ENCODE results near the gene CTRB1. TPM values are rescaled to one million over a fixed set of nuclear protein-coding genes. Genes with fewer than 3 reads are reported as not detected.

CTRB1 gene
- total and polyA plus RNA-seq, 7 experiments from 2014 or later, result not detected

DNA sequence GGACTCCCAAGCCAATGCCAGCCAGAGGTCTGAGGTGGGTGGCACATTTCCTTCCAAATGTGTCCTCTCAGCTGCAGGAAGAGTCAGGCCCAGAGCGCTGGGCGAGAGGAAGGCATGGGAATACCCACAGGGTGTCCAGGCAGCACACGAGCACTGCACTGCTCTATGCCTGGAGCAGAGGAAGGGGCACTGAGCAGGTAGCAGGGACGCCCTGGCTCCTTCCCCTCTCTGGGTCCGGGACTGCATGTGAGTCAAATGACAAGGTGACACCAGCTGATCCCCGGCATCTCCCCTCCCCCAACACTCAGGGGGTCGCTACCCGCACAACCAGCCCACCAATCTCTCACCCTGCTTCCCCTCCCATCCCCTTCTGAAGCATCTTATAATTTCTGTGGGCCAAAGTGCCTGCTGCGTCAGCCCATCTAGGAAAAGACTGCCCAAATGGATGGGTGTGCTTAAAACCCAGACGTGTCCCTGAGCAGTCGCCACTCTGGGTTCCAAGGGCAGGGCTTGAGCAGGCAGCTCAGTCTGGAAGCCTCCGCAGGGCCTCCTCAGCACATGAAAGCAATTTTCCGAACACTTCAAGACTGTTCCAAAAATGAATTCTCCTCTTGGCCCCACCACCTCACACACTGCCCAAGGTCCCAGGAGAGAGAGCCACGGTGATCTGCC, 44.6 kb downstream of the CTRB1 start:
- ChIA-PET CTCF (no interaction called here), POLR2A (no interaction called here)
- DNase-seq (no peak), ATAC-seq (no peak)
- no peaks in the 10 kb centered on the region for H3K36me3 ChIP-seq (ENCODE audit: control insufficient read depth in 2 of 3, insufficient read depth in 3 of 3, low read length in 3 of 3)
- H3K4me3 ChIP-seq (ENCODE audit: low read length), result no peak overlapping the region
- H3K27me3 ChIP-seq (ENCODE audit: control insufficient read depth in 2 of 2, insufficient read depth in 2 of 2, low read length in 2 of 2), result no peaks in the 10 kb centered on the region
- intact Hi-C loops (cut with micrococcal nuclease), result no loop called here
- Mint-ChIP-seq H3K27me3 (peaks cover 32 to 55% (median 52%) of the 10 kb centered on the region in 5 donors), H3K4me1 (peaks cover 0 to 13% (median 13%) of the 10 kb centered on the region in 7 donors), H3K9me3 (peaks cover 0 to 1% (median 0%) of the 10 kb centered on the region in 11 donors), H3K36me3 (no peaks in the 10 kb centered on the region), H3K27ac (no peak overlapping the region), H3K4me3 (peak overlapping the region in 2 of 10 donors; percentile 64 to 81)
- H3K9me3 ChIP-seq (ENCODE audit: control insufficient read depth in 2 of 3, low read length in 3 of 3), result no peaks in the 10 kb centered on the region
- no peaks in the 10 kb centered on the region for H3K4me1 ChIP-seq (ENCODE audit: control insufficient read depth in 2 of 2, insufficient read depth in 2 of 2, low read length in 2 of 2)
- H3K27ac ChIP-seq (ENCODE audit: low read depth, low read length), result no peak overlapping the region

DNA sequence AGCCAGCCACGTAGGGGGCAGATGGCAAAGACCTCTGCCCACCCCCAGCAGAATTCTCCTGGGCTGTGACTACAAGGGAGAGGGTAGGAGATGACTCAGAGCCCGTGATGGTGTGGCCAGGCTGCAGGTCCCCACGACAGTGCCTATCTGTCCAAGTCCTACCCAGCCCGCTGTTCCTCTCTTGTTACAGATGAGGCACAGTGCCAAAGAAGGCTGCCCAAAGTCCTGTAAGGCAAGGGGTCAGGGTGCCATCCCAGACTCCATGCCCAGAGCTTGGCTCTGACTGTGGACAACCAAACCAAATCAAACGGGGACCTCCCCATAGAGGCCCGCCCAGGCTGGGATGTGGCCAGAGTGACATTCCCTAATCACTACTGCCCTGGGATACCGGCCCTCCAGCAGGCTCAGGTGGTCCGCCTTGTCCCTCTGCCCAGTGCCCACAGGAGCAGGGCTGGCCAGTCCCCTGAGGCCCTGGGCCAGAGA, 45.2 kb downstream of the CTRB1 start:
- no peak overlapping the region for H3K27ac ChIP-seq (ENCODE audit: low read depth, low read length)
- H3K9me3 ChIP-seq (ENCODE audit: control insufficient read depth in 2 of 3, low read length in 3 of 3), result no peaks in the 10 kb centered on the region
- POLR2A ChIA-PET, result no interaction called here
- H3K36me3 ChIP-seq (ENCODE audit: control insufficient read depth in 2 of 3, insufficient read depth in 3 of 3, low read length in 3 of 3), result no peaks in the 10 kb centered on the region
- intact Hi-C loops (cut with micrococcal nuclease), result no loop called here
- DNase-seq (no peak), ATAC-seq (no peak)
- Mint-ChIP-seq H3K27ac (no peak overlapping the region), H3K27me3 (peaks cover 32 to 54% (median 51%) of the 10 kb centered on the region in 5 donors), H3K4me3 (peak overlapping the region in 9 of 10 donors; percentile 45 to 86 (median 71)), H3K4me1 (peaks cover 0 to 13% (median 13%) of the 10 kb centered on the region in 7 donors), H3K9me3 (peaks cover 0 to 1% (median 0%) of the 10 kb centered on the region in 11 donors), H3K36me3 (no peaks in the 10 kb centered on the region)
- no peaks in the 10 kb centered on the region for H3K4me1 ChIP-seq (ENCODE audit: control insufficient read depth in 2 of 2, insufficient read depth in 2 of 2, low read length in 2 of 2)
- CTCF ChIA-PET, result no interaction called here
- no peak overlapping the region for H3K4me3 ChIP-seq (ENCODE audit: low read length)
- no peaks in the 10 kb centered on the region for H3K27me3 ChIP-seq (ENCODE audit: control insufficient read depth in 2 of 2, insufficient read depth in 2 of 2, low read length in 2 of 2)

DNA sequence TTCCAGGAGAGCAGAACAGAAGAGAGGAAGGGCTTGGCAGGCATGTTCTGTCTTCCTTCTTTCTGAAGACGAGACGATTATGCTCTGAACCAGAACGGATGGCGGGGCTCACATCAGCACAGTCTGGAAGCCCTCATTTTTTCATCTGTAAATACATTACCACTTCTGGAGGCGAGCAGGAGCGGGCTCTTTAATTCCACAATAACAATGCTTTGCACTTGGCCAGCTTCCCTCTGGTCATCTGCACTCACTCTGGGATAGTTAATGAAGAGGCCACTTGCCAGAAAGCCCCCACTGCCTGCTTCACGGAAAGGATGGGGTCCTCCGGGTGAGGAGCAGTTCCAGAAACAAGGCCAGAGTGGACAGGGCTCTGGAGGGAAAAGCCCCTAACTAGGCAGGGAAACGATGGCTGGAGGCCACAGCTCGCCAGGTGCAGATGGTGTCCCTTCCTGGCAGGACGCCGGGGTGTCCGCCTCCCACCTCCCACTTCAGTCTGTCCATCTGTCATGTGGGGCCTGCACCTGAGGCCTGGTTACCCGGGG, 45.7 kb downstream of the CTRB1 start:
- ATAC-seq (no peak), DNase-seq (no peak)
- no peaks in the 10 kb centered on the region for H3K4me1 ChIP-seq (ENCODE audit: control insufficient read depth in 2 of 2, insufficient read depth in 2 of 2, low read length in 2 of 2)
- peaks cover 0 to 13% (median 13%) of the 10 kb centered on the region in 7 donors for H3K4me1 Mint-ChIP-seq
- H3K27ac ChIP-seq (ENCODE audit: low read depth, low read length), result no peak overlapping the region
- intact Hi-C loops (cut with micrococcal nuclease), result no loop called here
- H3K27me3 ChIP-seq (ENCODE audit: control insufficient read depth in 2 of 2, insufficient read depth in 2 of 2, low read length in 2 of 2), result no peaks in the 10 kb centered on the region
- no peaks in the 10 kb centered on the region for H3K9me3 ChIP-seq (ENCODE audit: control insufficient read depth in 2 of 3, low read length in 3 of 3)
- H3K4me3 ChIP-seq (ENCODE audit: low read length), result no peak overlapping the region
- H3K36me3 Mint-ChIP-seq, result no peaks in the 10 kb centered on the region
- H3K27ac Mint-ChIP-seq, result no peak overlapping the region
- no peaks in the 10 kb centered on the region for H3K36me3 ChIP-seq (ENCODE audit: control insufficient read depth in 2 of 3, insufficient read depth in 3 of 3, low read length in 3 of 3)
- peaks cover 0 to 1% (median 0%) of the 10 kb centered on the region in 11 donors for H3K9me3 Mint-ChIP-seq
- peaks cover 34 to 54% (median 50%) of the 10 kb centered on the region in 5 donors for H3K27me3 Mint-ChIP-seq
- ChIA-PET POLR2A (no interaction called here), CTCF (no interaction called here)
- H3K4me3 Mint-ChIP-seq, result peak overlapping the region in 9 of 10 donors; percentile 45 to 86 (median 71)

DNA sequence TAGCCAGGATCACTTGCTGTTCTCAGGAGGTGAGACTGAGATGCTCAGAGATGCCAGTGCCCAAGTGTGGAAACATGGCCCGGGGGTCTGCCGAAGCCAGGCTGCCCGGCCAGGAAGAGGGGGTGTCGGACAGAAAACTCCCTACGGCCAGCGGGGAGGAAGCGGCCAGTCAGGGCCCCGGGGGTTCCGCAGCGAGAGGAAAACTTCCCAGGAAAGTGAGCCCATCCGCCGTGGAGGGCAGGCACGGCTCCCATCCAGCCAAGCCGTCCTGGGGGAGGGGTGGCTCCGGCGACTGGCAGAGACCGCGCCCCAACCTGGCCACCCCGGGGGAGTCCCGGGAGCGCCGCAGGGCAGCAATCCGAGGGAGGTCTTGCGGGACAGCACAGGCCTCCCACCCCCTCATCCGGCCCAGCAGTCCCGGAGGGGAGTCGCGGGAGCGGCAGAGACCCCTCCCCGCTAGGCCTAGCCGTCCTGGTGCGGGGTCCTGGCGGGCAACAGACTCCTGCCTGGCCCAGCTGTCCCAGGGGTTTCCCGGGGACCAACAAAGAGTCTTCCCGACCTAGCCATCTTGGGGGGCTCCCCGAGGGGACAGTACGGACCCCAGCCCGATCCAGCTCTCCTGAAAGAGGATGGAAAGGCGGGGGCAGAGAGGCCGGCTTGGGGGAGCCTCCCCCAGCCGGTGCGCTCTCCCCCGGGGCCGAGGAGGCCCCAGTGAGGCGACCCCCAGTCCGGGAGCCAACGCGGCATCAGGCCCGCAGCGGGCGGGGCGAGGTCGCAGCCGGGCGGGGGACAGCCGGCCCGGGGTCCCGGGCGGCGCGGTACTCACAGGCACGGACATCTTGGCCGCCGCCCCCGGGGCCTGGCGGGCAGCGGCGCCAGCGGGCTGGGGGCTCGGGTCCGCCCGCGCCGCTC, 46.5 kb downstream of the CTRB1 start:
- H3K4me1 Mint-ChIP-seq, result peaks cover 0 to 13% (median 13%) of the 10 kb centered on the region in 7 donors
- Histone ChIP-seq H3K4me3 (ENCODE audit: low read length) (no peak overlapping the region), H3K9me3 (ENCODE audit: control insufficient read depth in 2 of 3, low read length in 3 of 3) (no peaks in the 10 kb centered on the region), H3K4me1 (ENCODE audit: control insufficient read depth in 2 of 2, insufficient read depth in 2 of 2, low read length in 2 of 2) (no peaks in the 10 kb centered on the region), H3K27ac (ENCODE audit: low read depth, low read length) (no peak overlapping the region), H3K27me3 (ENCODE audit: control insufficient read depth in 2 of 2, insufficient read depth in 2 of 2, low read length in 2 of 2) (no peaks in the 10 kb centered on the region), H3K36me3 (ENCODE audit: control insufficient read depth in 2 of 3, insufficient read depth in 3 of 3, low read length in 3 of 3) (no peaks in the 10 kb centered on the region)
- POLR2A ChIA-PET, result no interaction called here
- H3K27me3 Mint-ChIP-seq, result peaks cover 35 to 56% (median 50%) of the 10 kb centered on the region in 5 donors
- no peaks in the 10 kb centered on the region for H3K36me3 Mint-ChIP-seq
- H3K4me3 Mint-ChIP-seq, result peak overlapping the region in 9 of 10 donors; percentile 45 to 86 (median 71)
- CTCF ChIA-PET, result no interaction called here
- H3K27ac Mint-ChIP-seq, result no peak overlapping the region
- ATAC-seq, result no peak
- intact Hi-C loops (cut with micrococcal nuclease), result no loop called here
- DNase-seq, result no peak
- H3K9me3 Mint-ChIP-seq, result peaks cover 0 to 1% (median 0%) of the 10 kb centered on the region in 11 donors

DNA sequence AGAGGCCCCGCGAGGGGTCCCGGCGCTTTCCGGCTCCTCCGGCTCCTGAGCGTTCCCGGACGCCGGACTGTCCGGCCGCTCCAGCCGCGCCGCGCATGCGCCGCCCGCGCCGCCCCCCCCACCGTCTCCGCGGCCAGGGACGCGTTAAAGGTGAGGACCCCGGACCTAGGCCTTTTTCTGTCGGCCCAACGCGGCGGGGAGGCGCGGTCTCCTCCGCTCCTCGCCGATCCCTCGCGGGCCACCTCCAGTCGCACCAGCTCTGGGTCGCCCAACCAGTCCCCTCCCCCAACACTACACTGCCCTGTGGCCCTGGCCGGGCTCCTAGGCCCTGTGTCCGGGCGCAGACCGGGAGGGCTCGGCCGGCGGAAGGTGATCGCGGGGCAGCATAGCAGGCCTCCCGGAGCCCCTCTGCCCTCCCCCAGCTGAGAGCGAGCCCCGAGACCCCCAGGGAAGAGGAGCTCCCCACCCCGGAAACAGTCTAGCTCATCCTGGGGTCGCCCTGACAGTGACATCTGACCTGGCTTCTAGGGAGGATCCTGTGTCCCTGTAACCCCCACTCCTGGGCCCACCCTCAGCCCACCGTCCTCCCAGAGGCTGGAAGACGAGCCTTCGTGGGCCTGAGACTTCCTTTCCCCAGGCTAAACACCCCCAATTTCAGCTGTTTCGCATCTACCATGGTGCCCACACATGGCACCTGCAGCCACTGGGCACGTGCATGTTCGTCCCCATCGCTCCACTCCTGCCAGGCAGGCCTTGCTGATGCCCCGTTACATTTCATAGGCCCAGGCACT, 47.3 kb downstream of the CTRB1 start:
- H3K36me3 ChIP-seq (ENCODE audit: control insufficient read depth in 2 of 3, insufficient read depth in 3 of 3, low read length in 3 of 3), result no peaks in the 10 kb centered on the region
- H3K9me3 ChIP-seq (ENCODE audit: control insufficient read depth in 2 of 3, low read length in 3 of 3), result no peaks in the 10 kb centered on the region
- peaks cover 30 to 51% (median 50%) of the 10 kb centered on the region in 5 donors for H3K27me3 Mint-ChIP-seq
- no peaks in the 10 kb centered on the region for H3K4me1 ChIP-seq (ENCODE audit: control insufficient read depth in 2 of 2, insufficient read depth in 2 of 2, low read length in 2 of 2)
- H3K4me3 Mint-ChIP-seq, result peak overlapping the region; percentile 46 to 89 (median 77)
- POLR2A ChIA-PET, result no interaction called here
- no peak for DNase-seq
- H3K4me3 ChIP-seq (ENCODE audit: low read length), result no peak overlapping the region
- H3K36me3 Mint-ChIP-seq, result no peaks in the 10 kb centered on the region
- peaks cover 0 to 1% (median 0%) of the 10 kb centered on the region in 11 donors for H3K9me3 Mint-ChIP-seq
- intact Hi-C loops (cut with micrococcal nuclease), result no loop called here
- no peaks in the 10 kb centered on the region for H3K27me3 ChIP-seq (ENCODE audit: control insufficient read depth in 2 of 2, insufficient read depth in 2 of 2, low read length in 2 of 2)
- CTCF ChIA-PET, result no interaction called here
- H3K27ac ChIP-seq (ENCODE audit: low read depth, low read length), result no peak overlapping the region
- H3K27ac Mint-ChIP-seq, result peak overlapping the region in 1 of 9 donors; percentile 38
- H3K4me1 Mint-ChIP-seq, result peaks cover 0 to 13% (median 13%) of the 10 kb centered on the region in 7 donors
- no peak for ATAC-seq
